ENCODE measurements around the gene CAMP.
"Not testable (repeated sequence)": the region's sequence is repeated elsewhere in the genome, so short reads cannot be mapped to it uniquely, and the experiment has no call there.

Gene CAMP

DNA sequence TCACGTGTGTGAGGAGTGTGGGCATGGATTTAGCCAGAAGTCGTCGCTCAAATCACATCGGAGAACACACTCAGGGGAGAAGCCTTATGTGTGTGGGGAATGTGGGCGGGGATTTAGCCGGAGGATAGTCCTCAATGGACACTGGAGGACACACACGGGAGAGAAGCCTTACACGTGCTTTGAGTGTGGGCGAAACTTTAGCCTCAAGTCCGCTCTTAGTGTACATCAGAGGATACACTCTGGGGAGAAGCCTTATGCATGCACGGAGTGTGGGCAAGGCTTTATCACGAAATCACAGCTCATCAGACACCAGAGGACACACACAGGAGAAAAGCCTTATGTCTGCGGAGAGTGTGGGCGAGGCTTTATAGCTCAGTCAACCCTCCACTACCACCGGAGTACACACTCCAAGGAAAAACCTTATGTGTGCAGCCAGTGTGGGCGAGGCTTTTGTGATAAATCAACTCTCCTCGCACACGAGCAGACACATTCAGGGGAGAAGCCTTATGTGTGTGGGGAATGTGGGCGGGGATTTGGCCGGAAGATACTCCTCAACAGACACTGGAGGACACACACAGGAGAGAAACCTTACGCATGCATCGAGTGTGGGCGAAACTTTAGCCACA is 45.8 kb downstream of the CAMP start:
- no peak for TF ChIP-seq BACH2 (CRISPR knock-in tag; IDR thresholded peaks at IDR 0.05; ENCODE audit: borderline replicate concordance)
- TF ChIP-seq, protein P1, sequence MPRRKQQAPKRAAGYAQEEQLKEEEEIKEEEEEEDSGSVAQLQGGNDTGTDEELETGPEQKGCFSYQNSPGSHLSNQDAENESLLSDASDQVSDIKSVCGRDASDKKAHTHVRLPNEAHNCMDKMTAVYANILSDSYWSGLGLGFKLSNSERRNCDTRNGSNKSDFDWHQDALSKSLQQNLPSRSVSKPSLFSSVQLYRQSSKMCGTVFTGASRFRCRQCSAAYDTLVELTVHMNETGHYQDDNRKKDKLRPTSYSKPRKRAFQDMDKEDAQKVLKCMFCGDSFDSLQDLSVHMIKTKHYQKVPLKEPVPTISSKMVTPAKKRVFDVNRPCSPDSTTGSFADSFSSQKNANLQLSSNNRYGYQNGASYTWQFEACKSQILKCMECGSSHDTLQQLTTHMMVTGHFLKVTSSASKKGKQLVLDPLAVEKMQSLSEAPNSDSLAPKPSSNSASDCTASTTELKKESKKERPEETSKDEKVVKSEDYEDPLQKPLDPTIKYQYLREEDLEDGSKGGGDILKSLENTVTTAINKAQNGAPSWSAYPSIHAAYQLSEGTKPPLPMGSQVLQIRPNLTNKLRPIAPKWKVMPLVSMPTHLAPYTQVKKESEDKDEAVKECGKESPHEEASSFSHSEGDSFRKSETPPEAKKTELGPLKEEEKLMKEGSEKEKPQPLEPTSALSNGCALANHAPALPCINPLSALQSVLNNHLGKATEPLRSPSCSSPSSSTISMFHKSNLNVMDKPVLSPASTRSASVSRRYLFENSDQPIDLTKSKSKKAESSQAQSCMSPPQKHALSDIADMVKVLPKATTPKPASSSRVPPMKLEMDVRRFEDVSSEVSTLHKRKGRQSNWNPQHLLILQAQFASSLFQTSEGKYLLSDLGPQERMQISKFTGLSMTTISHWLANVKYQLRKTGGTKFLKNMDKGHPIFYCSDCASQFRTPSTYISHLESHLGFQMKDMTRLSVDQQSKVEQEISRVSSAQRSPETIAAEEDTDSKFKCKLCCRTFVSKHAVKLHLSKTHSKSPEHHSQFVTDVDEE (CRISPR knock-in tag; IDR thresholded peaks at IDR 0.05), result no peak
- no peak for TF ChIP-seq ZC3H10 (CRISPR knock-in tag; IDR thresholded peaks at IDR 0.05)
- TF ChIP-seq PPARA (CRISPR knock-in tag; IDR thresholded peaks at IDR 0.05; ENCODE audit: borderline replicate concordance), result no peak
- TF ChIP-seq OSR1 (CRISPR knock-in tag; IDR thresholded peaks at IDR 0.05), result no peak
- no peak for TF ChIP-seq ISL1 (CRISPR knock-in tag; IDR thresholded peaks at IDR 0.05)
- TF ChIP-seq SNAI2 (CRISPR knock-in tag; IDR thresholded peaks at IDR 0.05), result no peak
- TF ChIP-seq ARNTL (CRISPR knock-in tag; IDR thresholded peaks at IDR 0.05; ENCODE audit: borderline replicate concordance, low read depth), result no peak
- TF ChIP-seq, protein P2, sequence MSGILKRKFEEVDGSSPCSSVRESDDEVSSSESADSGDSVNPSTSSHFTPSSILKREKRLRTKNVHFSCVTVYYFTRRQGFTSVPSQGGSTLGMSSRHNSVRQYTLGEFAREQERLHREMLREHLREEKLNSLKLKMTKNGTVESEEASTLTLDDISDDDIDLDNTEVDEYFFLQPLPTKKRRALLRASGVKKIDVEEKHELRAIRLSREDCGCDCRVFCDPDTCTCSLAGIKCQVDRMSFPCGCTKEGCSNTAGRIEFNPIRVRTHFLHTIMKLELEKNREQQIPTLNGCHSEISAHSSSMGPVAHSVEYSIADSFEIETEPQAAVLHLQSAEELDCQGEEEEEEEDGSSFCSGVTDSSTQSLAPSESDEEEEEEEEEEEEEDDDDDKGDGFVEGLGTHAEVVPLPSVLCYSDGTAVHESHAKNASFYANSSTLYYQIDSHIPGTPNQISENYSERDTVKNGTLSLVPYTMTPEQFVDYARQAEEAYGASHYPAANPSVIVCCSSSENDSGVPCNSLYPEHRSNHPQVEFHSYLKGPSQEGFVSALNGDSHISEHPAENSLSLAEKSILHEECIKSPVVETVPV (CRISPR knock-in tag; IDR thresholded peaks at IDR 0.05), result no peak
- TF ChIP-seq TOX (CRISPR knock-in tag; IDR thresholded peaks at IDR 0.05; ENCODE audit: borderline replicate concordance), result no peak
- TF ChIP-seq ZNF8 (CRISPR knock-in tag; IDR thresholded peaks at IDR 0.05), result no peak
- TF ChIP-seq TCF4 (CRISPR knock-in tag; IDR thresholded peaks at IDR 0.05; ENCODE audit: borderline replicate concordance), result no peak
- no peak for TF ChIP-seq ZNF70 (CRISPR knock-in tag; IDR thresholded peaks at IDR 0.05)
- TF ChIP-seq ZFP3 (CRISPR knock-in tag; IDR thresholded peaks at IDR 0.05), result no peak
- no peak for TF ChIP-seq ESRRG (CRISPR knock-in tag; IDR thresholded peaks at IDR 0.05)
- TF ChIP-seq CSDC2 (CRISPR knock-in tag; IDR thresholded peaks at IDR 0.05), result no peak
- TF ChIP-seq ZNF565 (CRISPR knock-in tag; conservative IDR thresholded peaks at IDR 0.05; ENCODE audit: low read depth), result no peak
- no peak for ATAC-seq

DNA sequence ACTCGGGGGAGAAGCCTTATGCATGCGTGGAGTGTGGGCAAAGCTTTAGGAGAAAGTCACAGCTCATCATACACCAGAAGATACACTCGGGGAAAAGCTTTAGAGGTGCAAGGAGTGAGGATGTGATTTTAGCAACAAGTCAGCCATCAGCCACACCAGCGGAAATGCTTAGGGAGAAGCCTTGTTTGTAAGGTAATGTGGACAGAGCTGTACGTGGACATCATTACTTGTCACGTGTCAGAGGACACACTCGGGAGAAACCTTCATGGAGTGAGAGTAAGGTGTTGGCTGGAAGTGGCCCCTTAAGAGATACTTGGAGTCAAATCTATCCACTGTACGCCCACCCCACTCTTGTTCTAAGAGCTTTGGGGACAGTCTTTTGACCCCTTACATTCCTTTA is 46.3 kb downstream of the CAMP start:
- no peak for TF ChIP-seq PPARA (CRISPR knock-in tag; IDR thresholded peaks at IDR 0.05; ENCODE audit: borderline replicate concordance)
- no peak for TF ChIP-seq ZNF70 (CRISPR knock-in tag; IDR thresholded peaks at IDR 0.05)
- TF ChIP-seq ZC3H10 (CRISPR knock-in tag; IDR thresholded peaks at IDR 0.05), result no peak
- TF ChIP-seq GLIS3 (CRISPR knock-in tag; IDR thresholded peaks at IDR 0.05), result no peak
- ATAC-seq, result no peak

DNA sequence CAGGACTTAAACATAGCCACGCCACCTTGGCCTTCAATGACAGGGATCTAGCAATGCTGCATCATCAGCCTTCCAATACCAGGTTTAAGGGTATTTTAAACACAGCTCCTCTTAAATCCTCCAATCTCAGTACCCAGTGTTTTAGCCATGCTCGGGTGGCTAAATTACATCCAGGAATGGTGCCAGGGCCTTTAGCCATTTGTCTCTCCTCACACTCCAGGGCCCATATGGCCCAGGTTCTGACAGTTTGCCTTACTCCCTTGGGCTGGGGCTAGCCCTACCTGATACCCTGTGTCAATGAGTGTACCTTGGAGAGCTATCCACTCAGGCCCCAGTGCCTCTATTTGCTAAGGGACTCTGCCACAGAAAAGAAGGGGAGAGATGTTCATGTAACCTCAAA is 47.0 kb downstream of the CAMP start:
- no peak for ATAC-seq
- TF ChIP-seq BACH2 (CRISPR knock-in tag; IDR thresholded peaks at IDR 0.05; ENCODE audit: borderline replicate concordance) (no peak), ISL1 (CRISPR knock-in tag; IDR thresholded peaks at IDR 0.05) (no peak)

DNA sequence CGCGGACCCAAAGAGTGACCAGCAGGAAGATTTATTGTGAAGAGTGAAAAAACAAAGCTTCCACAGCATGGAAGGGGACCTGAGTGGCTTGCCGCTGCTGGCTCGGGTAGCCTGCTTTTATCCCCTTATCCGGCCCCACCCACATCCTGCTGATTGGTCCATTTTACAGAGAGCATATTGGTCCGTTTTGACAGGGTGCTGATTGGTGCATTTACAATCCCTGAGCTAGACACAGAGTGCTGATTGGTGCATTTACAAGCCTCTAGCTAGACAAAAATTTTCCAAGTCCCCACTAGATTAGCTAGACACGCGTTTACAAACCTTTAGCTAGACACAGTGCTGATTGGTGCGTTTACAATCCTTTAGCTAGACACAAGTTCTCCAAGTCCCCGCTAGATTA is 47.9 kb downstream of the CAMP start:
- not testable (repeated sequence) for ATAC-seq

DNA sequence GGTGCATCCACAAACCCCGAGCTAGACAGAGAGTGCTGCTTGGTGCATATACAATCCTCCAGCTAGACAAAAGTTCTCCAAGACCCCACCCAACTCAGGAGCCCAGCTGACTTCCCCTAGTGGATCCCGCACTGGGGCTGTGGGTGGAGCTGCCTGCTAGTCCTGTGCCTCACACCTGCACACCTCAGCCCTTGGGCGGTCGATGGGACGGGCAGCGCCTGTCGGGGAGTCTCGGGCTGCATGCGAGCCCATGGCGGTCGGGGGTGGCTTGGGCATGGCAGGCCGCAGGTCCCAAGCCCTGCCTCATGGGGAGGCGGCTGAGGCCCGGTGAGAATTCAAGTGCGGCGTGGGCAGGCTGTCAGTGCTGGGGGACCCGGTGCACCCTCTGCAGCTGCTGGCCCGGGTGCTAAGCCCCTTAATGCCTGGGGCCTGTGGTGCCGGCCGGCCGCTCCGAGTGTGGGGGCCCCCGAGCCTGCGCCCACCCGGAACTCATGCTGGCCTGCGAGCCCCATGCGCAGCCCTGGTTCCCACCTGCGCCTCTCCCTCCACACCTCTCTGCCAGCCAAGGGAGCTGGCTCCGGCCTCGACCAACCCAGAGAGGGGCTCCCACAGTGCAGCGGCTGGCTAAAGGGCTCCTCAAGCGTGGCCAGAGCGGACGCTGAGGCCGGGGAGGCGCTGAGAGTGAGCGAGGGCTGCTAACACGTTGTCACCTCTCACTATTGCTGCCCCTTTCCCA is 48.6 kb downstream of the CAMP start:
- no peak for ATAC-seq
- TF ChIP-seq GLIS3 (CRISPR knock-in tag; IDR thresholded peaks at IDR 0.05), result no peak
- no peak for TF ChIP-seq CSDC2 (CRISPR knock-in tag; IDR thresholded peaks at IDR 0.05)
- no peak for TF ChIP-seq ZFP3 (CRISPR knock-in tag; IDR thresholded peaks at IDR 0.05)
- no peak for TF ChIP-seq PPARA (CRISPR knock-in tag; IDR thresholded peaks at IDR 0.05; ENCODE audit: borderline replicate concordance)
- TF ChIP-seq, protein P3, sequence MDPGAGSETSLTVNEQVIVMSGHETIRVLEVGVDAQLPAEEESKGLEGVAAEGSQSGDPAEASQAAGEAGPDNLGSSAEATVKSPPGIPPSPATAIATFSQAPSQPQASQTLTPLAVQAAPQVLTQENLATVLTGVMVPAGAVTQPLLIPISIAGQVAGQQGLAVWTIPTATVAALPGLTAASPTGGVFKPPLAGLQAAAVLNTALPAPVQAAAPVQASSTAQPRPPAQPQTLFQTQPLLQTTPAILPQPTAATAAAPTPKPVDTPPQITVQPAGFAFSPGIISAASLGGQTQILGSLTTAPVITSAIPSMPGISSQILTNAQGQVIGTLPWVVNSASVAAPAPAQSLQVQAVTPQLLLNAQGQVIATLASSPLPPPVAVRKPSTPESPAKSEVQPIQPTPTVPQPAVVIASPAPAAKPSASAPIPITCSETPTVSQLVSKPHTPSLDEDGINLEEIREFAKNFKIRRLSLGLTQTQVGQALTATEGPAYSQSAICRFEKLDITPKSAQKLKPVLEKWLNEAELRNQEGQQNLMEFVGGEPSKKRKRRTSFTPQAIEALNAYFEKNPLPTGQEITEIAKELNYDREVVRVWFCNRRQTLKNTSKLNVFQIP (CRISPR knock-in tag; IDR thresholded peaks at IDR 0.05; ENCODE audit: borderline replicate concordance, low read depth), result no peak
- TF ChIP-seq OSR1 (CRISPR knock-in tag; IDR thresholded peaks at IDR 0.05), result no peak
- TF ChIP-seq, protein P4, sequence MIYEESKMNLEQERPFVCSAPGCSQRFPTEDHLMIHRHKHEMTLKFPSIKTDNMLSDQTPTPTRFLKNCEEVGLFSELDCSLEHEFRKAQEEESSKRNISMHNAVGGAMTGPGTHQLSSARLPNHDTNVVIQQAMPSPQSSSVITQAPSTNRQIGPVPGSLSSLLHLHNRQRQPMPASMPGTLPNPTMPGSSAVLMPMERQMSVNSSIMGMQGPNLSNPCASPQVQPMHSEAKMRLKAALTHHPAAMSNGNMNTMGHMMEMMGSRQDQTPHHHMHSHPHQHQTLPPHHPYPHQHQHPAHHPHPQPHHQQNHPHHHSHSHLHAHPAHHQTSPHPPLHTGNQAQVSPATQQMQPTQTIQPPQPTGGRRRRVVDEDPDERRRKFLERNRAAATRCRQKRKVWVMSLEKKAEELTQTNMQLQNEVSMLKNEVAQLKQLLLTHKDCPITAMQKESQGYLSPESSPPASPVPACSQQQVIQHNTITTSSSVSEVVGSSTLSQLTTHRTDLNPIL (CRISPR knock-in tag; IDR thresholded peaks at IDR 0.05; ENCODE audit: low read depth), result no peak
- no peak for TF ChIP-seq ESRRG (CRISPR knock-in tag; IDR thresholded peaks at IDR 0.05)
